AG20443 (cell line): ENCODE data around the gene RIMBP2.

Source experiments
- DNase-seq: peaks from one replicate; pipeline ENCODE4 v3.0.0; 2012; ENCODE audit warnings: low spot score, mixed read lengths

The RIMBP2 gene

GRCh38 chr12:130677957-130678558 lies 38.0 kb downstream of the RIMBP2 start:
- no peak for DNase-seq

- DNase-seq, result no peak
Measured at GRCh38 chr12:130675791-130676190, 40.3 kb downstream of the RIMBP2 start.

GRCh38 chr12:130675121-130675520 lies 41.0 kb downstream of the RIMBP2 start:
- DNase-seq, result no peak

GRCh38 chr12:130674676-130675075 lies 41.4 kb downstream of the RIMBP2 start:
- DNase-seq, result no peak

- no peak for DNase-seq
Measured at GRCh38 chr12:130673036-130673705, 42.9 kb downstream of the RIMBP2 start.

GRCh38 chr12:130672089-130672820 lies 43.8 kb downstream of the RIMBP2 start:
- DNase-seq, result no peak

- no peak for DNase-seq
Measured at GRCh38 chr12:130671556-130671955, 44.5 kb downstream of the RIMBP2 start.

GRCh38 chr12:130669797-130670196 lies 46.3 kb downstream of the RIMBP2 start:
- DNase-seq, result no peak

GRCh38 chr12:130669205-130669557 lies 46.9 kb downstream of the RIMBP2 start:
- no peak for DNase-seq

- DNase-seq, result no peak
Measured at GRCh38 chr12:130668286-130669204, 47.6 kb downstream of the RIMBP2 start.

- no peak for DNase-seq
Measured at GRCh38 chr12:130667421-130667960, 48.6 kb downstream of the RIMBP2 start.

- DNase-seq, result no peak
Measured at GRCh38 chr12:130666645-130667044, 49.5 kb downstream of the RIMBP2 start.

GRCh38 chr12:130665753-130666152 lies 50.3 kb downstream of the RIMBP2 start:
- DNase-seq, result no peak

- no peak for DNase-seq
Measured at GRCh38 chr12:130664772-130665171, 51.3 kb downstream of the RIMBP2 start.

GRCh38 chr12:130664252-130664651 lies 51.8 kb downstream of the RIMBP2 start:
- DNase-seq, result no peak

- DNase-seq, result no peak
Measured at GRCh38 chr12:130663514-130663913, 52.6 kb downstream of the RIMBP2 start.

- DNase-seq, result no peak
Measured at GRCh38 chr12:130661486-130662255, 54.4 kb downstream of the RIMBP2 start.

- DNase-seq, result no peak
Measured at GRCh38 chr12:130661059-130661458, 55.0 kb downstream of the RIMBP2 start.

GRCh38 chr12:130658145-130658911 lies 57.8 kb downstream of the RIMBP2 start:
- DNase-seq, result no peak

GRCh38 chr12:130656411-130656810 lies 59.7 kb downstream of the RIMBP2 start:
- no peak for DNase-seq
